ENCODE data around the gene HTRA3. TPM values are rescaled to one million over a fixed set of nuclear protein-coding genes. Genes with fewer than 3 reads are reported as not detected.

HTRA3 gene
- total RNA-seq, 1 donor from 2014 or later = 1.7 TPM

- Mint-ChIP-seq H3K4me1 (ENCODE audit: unreplicated experiment) (no peaks in the 10 kb centered on the region), H3K27ac (ENCODE audit: unreplicated experiment) (no peak overlapping the region), H3K27me3 (ENCODE audit: unreplicated experiment) (peaks cover 7% of the 10 kb centered on the region), H3K36me3 (ENCODE audit: low read depth, unreplicated experiment) (no peaks in the 10 kb centered on the region), H3K9me3 (ENCODE audit: unreplicated experiment) (no peaks in the 10 kb centered on the region), H3K4me3 (ENCODE audit: unreplicated experiment) (no peak overlapping the region)
- no peak for DNase-seq (ENCODE audit: low spot score)
- TF ChIP-seq, protein P1, sequence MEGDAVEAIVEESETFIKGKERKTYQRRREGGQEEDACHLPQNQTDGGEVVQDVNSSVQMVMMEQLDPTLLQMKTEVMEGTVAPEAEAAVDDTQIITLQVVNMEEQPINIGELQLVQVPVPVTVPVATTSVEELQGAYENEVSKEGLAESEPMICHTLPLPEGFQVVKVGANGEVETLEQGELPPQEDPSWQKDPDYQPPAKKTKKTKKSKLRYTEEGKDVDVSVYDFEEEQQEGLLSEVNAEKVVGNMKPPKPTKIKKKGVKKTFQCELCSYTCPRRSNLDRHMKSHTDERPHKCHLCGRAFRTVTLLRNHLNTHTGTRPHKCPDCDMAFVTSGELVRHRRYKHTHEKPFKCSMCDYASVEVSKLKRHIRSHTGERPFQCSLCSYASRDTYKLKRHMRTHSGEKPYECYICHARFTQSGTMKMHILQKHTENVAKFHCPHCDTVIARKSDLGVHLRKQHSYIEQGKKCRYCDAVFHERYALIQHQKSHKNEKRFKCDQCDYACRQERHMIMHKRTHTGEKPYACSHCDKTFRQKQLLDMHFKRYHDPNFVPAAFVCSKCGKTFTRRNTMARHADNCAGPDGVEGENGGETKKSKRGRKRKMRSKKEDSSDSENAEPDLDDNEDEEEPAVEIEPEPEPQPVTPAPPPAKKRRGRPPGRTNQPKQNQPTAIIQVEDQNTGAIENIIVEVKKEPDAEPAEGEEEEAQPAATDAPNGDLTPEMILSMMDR (IDR thresholded peaks at IDR 0.05; ENCODE audit: unreplicated experiment) = no peak
These were observed 18.1 kb downstream of the HTRA3 start for GRCh38 chr4:8287343-8288280.

- DNase-seq (ENCODE audit: low spot score) = no peak
- H3K36me3 Mint-ChIP-seq (ENCODE audit: low read depth, unreplicated experiment) = no peaks in the 10 kb centered on the region
These were observed 19.7 kb downstream of the HTRA3 start for GRCh38 chr4:8289151-8289750.

DNA sequence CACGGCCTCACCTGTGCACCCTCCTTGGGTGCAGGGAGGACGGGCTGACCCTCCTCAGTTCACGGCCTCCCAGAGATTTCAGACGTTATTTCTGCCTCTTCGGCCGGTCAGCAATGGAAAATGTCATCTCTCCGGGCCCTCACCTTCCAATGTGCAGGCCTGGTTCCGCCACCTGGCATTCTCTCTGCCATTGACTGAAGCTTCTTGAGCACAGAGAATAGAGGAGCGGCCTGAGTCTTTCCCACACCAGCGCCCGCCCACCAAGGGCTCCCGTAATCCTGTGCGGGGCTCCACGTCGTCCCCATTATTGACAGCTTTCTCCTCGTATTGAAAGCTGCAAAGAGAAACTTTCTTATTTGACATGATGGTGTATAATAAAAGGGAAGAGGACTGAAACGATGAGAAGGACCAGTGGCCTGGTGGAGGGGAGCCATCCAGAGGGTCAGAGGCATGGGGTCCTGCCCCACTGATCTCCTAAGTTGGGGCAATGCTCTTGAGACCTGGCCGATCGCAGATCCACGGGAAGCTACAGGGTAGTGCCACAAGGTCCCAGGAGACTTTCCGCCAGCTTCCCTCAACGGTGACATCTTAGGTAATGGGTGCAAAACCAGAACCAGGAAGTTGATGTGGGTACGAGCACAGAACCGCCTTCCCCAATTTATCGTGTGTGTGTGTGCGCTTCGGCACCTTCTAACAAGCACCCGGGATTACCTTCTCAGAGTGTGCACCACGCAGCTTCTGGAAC is 20.6 kb downstream of the HTRA3 start:
- no peak for DNase-seq (ENCODE audit: low spot score)
- no peak overlapping the region for H3K27ac Mint-ChIP-seq (ENCODE audit: unreplicated experiment)
- no peaks in the 10 kb centered on the region for H3K36me3 Mint-ChIP-seq (ENCODE audit: low read depth, unreplicated experiment)
- H3K4me3 Mint-ChIP-seq (ENCODE audit: unreplicated experiment) = no peak overlapping the region
- no peaks in the 10 kb centered on the region for H3K4me1 Mint-ChIP-seq (ENCODE audit: unreplicated experiment)
- no peaks in the 10 kb centered on the region for H3K9me3 Mint-ChIP-seq (ENCODE audit: unreplicated experiment)
- H3K27me3 Mint-ChIP-seq (ENCODE audit: unreplicated experiment) = peaks cover 7% of the 10 kb centered on the region
- TF ChIP-seq, protein P1 (IDR thresholded peaks at IDR 0.05; ENCODE audit: unreplicated experiment) = no peak

More at GRCh38 chr4:8289151-8289750, 19.7 kb downstream of the HTRA3 start:
- TF ChIP-seq, protein P1 (IDR thresholded peaks at IDR 0.05; ENCODE audit: unreplicated experiment) = no peak
- H3K4me3 Mint-ChIP-seq (ENCODE audit: unreplicated experiment) = no peak overlapping the region
- peaks cover 9% of the 10 kb centered on the region for H3K27me3 Mint-ChIP-seq (ENCODE audit: unreplicated experiment)
- H3K4me1 Mint-ChIP-seq (ENCODE audit: unreplicated experiment) = no peaks in the 10 kb centered on the region
- H3K9me3 Mint-ChIP-seq (ENCODE audit: unreplicated experiment) = no peaks in the 10 kb centered on the region
- H3K27ac Mint-ChIP-seq (ENCODE audit: unreplicated experiment) = no peak overlapping the region

GRCh38 chr4:8290701-8290970 is 21.1 kb downstream of the HTRA3 start:
- no peak overlapping the region for H3K4me3 Mint-ChIP-seq (ENCODE audit: unreplicated experiment)
- no peaks in the 10 kb centered on the region for H3K36me3 Mint-ChIP-seq (ENCODE audit: low read depth, unreplicated experiment)
- DNase-seq (ENCODE audit: low spot score) = no peak
- no peak overlapping the region for H3K27ac Mint-ChIP-seq (ENCODE audit: unreplicated experiment)
- peaks cover 7% of the 10 kb centered on the region for H3K27me3 Mint-ChIP-seq (ENCODE audit: unreplicated experiment)
- TF ChIP-seq, protein P1 (IDR thresholded peaks at IDR 0.05; ENCODE audit: unreplicated experiment) = no peak
- no peaks in the 10 kb centered on the region for H3K4me1 Mint-ChIP-seq (ENCODE audit: unreplicated experiment)
- H3K9me3 Mint-ChIP-seq (ENCODE audit: unreplicated experiment) = no peaks in the 10 kb centered on the region

Measured in endothelial cell (in vitro differentiated cells).